ENCODE measurements around the gene TMEM207.

DNA sequence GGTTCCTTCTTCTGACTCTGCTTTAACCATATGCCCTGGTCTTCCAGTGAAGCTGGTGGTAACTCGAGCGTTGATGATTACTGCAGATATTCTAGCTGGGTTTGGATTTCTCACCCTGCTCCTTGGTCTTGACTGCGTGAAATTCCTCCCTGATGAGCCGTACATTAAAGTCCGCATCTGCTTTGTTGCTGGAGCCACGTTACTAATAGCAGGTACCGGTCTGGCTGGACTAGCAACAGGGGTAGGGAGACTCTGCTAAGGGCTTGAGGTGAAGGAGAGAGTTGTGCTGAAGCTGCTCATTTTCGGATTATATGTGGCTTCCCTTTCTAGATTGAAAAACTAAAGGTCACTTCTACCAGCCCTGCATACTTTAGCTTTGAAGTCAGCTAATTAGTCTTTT lies 45.0 kb downstream of the TMEM207 start:
- TF ChIP-seq, protein P1, sequence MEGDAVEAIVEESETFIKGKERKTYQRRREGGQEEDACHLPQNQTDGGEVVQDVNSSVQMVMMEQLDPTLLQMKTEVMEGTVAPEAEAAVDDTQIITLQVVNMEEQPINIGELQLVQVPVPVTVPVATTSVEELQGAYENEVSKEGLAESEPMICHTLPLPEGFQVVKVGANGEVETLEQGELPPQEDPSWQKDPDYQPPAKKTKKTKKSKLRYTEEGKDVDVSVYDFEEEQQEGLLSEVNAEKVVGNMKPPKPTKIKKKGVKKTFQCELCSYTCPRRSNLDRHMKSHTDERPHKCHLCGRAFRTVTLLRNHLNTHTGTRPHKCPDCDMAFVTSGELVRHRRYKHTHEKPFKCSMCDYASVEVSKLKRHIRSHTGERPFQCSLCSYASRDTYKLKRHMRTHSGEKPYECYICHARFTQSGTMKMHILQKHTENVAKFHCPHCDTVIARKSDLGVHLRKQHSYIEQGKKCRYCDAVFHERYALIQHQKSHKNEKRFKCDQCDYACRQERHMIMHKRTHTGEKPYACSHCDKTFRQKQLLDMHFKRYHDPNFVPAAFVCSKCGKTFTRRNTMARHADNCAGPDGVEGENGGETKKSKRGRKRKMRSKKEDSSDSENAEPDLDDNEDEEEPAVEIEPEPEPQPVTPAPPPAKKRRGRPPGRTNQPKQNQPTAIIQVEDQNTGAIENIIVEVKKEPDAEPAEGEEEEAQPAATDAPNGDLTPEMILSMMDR (IDR thresholded peaks at IDR 0.05): no peak
- TF ChIP-seq POLR2A (IDR thresholded peaks at IDR 0.05): no peak

Data from lower leg skin (tissue), 3 donors.